H1 (cell line): ENCODE data around the gene LITAFD.

Experiments
- EGR1 ChIP-seq: IDR thresholded peaks from 2 replicates; pipeline ENCODE4 v1.6.1; 2011; ENCODE audit warnings: low read depth, low read length, borderline replicate concordance
- EZH2 ChIP-seq: fragments of 200-600 bp; sonication (generic); IDR thresholded peaks from 2 replicates; pipeline ENCODE4 v1.7.1; 2012; ENCODE audit warnings: low read depth, mild to moderate bottlenecking, moderate library complexity, low read length, inconsistent platforms; ENCODE audit not compliant: severe bottlenecking
- KDM1A ChIP-seq: fragments of 200-600, 300-600 bp; sonication (generic); IDR thresholded peaks from 2 replicates; pipeline ENCODE4 v1.7.1; 2016; ENCODE audit warnings: mild to moderate bottlenecking, low read length, borderline replicate concordance
- POLR2A ChIP-seq, 2 experiments: IDR thresholded peaks; 1 replicate in 1 of 2; 2 replicates in 1 of 2; pipeline ENCODE4 v1.6.1; 2011; ENCODE audit warnings: low read depth in 2 of 2, low read length in 2 of 2, mild to moderate bottlenecking in 2 of 2; ENCODE audit errors: control extremely low read depth in 1 of 2
- POU5F1 ChIP-seq: IDR thresholded peaks from 2 replicates; pipeline ENCODE4 v1.6.1; 2011; ENCODE audit warnings: low read depth, mild to moderate bottlenecking, low read length, moderate library complexity
- RFX5 ChIP-seq: IDR thresholded peaks from 2 replicates; pipeline ENCODE4 v1.6.1; 2011; ENCODE audit warnings: low read depth, low read length, improper control_type of control experiment, borderline replicate concordance
- RNF2 ChIP-seq: fragments of 200-900, 300-1000 bp; sonication (generic); IDR thresholded peaks from 2 replicates; pipeline ENCODE4 v1.7.1; 2016; ENCODE audit warnings: borderline replicate concordance, low read depth, mild to moderate bottlenecking, antibody characterized with exemption, low read length; ENCODE audit not compliant: poor library complexity, severe bottlenecking; ENCODE audit errors: missing control alignments
- SAP30 ChIP-seq: fragments of 300-600 bp; sonication (generic); IDR thresholded peaks from 2 replicates; pipeline ENCODE4 v1.7.1; 2012; ENCODE audit warnings: low read length, moderate library complexity, mild to moderate bottlenecking, inconsistent platforms; ENCODE audit not compliant: insufficient read depth, insufficient replicate concordance
- YY1 ChIP-seq: IDR thresholded peaks from 2 replicates; pipeline ENCODE4 v1.6.1; 2011; ENCODE audit warnings: low read depth, mild to moderate bottlenecking, low read length
- ZNF274 ChIP-seq: IDR thresholded peaks from 2 replicates; pipeline ENCODE4 v1.7.0; 2012; ENCODE audit warnings: low read length, borderline replicate concordance; ENCODE audit errors: extremely low read depth
- TF ChIP-seq, protein P1 (sequence below): IDR thresholded peaks from 2 replicates; pipeline ENCODE4 v1.6.1; 2012; ENCODE audit warnings: inconsistent platforms
- TF ChIP-seq, protein P2 (sequence below), 3 experiments: IDR thresholded peaks; 1 replicate in 2 of 3; 2 replicates in 1 of 3; pipeline versions ENCODE4 v1.5.1 to v1.6.1; 2011; ENCODE audit warnings: low read length in 3 of 3, mild to moderate bottlenecking in 3 of 3, inconsistent platforms in 2 of 3, low read depth in 1 of 3, moderate library complexity in 1 of 3; ENCODE audit not compliant: insufficient read depth in 1 of 3; ENCODE audit errors: control extremely low read depth in 1 of 3
- TF ChIP-seq, protein P3 (sequence below): IDR thresholded peaks from 2 replicates; pipeline ENCODE4 v1.6.1; 2011; ENCODE audit warnings: low read depth, mild to moderate bottlenecking, low read length; ENCODE audit not compliant: insufficient read depth

DNA sequence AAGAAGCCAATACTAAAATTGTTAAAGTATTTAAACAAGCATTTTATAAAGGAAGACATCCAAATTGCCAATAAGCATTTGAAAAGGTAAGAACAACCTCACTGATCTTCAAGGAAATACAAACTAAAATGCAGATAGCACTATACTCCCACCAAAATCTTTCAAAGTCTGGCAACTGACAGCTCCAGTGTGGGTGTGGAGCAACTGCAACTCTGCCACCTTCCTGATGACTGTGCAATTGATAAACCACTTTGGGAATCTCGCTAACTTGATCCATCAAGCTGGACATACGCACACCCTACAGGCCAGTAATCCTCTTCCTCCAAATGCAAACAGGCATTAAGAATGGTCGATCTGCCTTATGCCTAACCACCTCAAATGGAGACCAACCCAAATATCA is 31.9 kb downstream of the LITAFD start:
- TF ChIP-seq SAP30 (no peak), KDM1A (no peak), EGR1 (no peak), EZH2 (no peak), ZNF274 (no peak), YY1 (no peak), RNF2 (no peak), POLR2A (IDR thresholded peaks at IDR 0.05; ENCODE audit: control extremely low read depth in 1 of 2, low read depth in 2 of 2, low read length in 2 of 2) (no peak), RFX5 (no peak), POU5F1 (no peak)
- TF ChIP-seq, protein P1, sequence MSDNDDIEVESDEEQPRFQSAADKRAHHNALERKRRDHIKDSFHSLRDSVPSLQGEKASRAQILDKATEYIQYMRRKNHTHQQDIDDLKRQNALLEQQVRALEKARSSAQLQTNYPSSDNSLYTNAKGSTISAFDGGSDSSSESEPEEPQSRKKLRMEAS = no peak
- TF ChIP-seq, protein P2, sequence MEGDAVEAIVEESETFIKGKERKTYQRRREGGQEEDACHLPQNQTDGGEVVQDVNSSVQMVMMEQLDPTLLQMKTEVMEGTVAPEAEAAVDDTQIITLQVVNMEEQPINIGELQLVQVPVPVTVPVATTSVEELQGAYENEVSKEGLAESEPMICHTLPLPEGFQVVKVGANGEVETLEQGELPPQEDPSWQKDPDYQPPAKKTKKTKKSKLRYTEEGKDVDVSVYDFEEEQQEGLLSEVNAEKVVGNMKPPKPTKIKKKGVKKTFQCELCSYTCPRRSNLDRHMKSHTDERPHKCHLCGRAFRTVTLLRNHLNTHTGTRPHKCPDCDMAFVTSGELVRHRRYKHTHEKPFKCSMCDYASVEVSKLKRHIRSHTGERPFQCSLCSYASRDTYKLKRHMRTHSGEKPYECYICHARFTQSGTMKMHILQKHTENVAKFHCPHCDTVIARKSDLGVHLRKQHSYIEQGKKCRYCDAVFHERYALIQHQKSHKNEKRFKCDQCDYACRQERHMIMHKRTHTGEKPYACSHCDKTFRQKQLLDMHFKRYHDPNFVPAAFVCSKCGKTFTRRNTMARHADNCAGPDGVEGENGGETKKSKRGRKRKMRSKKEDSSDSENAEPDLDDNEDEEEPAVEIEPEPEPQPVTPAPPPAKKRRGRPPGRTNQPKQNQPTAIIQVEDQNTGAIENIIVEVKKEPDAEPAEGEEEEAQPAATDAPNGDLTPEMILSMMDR (IDR thresholded peaks at IDR 0.05; ENCODE audit: control extremely low read depth in 1 of 3, insufficient read depth in 1 of 3, low read depth in 1 of 3, low read length in 3 of 3) = no peak
- TF ChIP-seq, protein P3, sequence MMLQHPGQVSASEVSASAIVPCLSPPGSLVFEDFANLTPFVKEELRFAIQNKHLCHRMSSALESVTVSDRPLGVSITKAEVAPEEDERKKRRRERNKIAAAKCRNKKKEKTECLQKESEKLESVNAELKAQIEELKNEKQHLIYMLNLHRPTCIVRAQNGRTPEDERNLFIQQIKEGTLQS = no peak
